Fibroblast of gingiva (primary cell): ENCODE data around the gene CALML5.

Experiments used
- DNase-seq: peaks from one replicate; pipeline ENCODE4 v3.0.0-alpha.2; 2011; ENCODE audit warnings: low read depth

Gene CALML5

GRCh38 chr10:5515948-5516761 lies 16.8 kb upstream of the CALML5 start:
- DNase-seq = no peak

- DNase-seq = no peak
Measured at GRCh38 chr10:5514226-5514850, 15.0 kb upstream of the CALML5 start.

GRCh38 chr10:5512881-5513612 lies 13.7 kb upstream of the CALML5 start:
- DNase-seq = no peak

- DNase-seq = no peak
Measured at GRCh38 chr10:5512331-5512730, 13.0 kb upstream of the CALML5 start.

GRCh38 chr10:5511885-5512280 lies 12.5 kb upstream of the CALML5 start:
- no peak for DNase-seq

- no peak for DNase-seq
Measured at GRCh38 chr10:5511231-5511884, 12.0 kb upstream of the CALML5 start.

- DNase-seq = no peak
Measured at GRCh38 chr10:5510281-5511072, 11.1 kb upstream of the CALML5 start.

GRCh38 chr10:5509691-5510090 lies 10.3 kb upstream of the CALML5 start:
- no peak for DNase-seq

- no peak for DNase-seq
Measured at GRCh38 chr10:5509236-5509635, 9.9 kb upstream of the CALML5 start.

- no peak for DNase-seq
Measured at GRCh38 chr10:5508786-5509185, 9.4 kb upstream of the CALML5 start.

GRCh38 chr10:5508161-5508604 lies 8.8 kb upstream of the CALML5 start:
- DNase-seq = no peak

GRCh38 chr10:5507649-5508131 lies 8.3 kb upstream of the CALML5 start:
- no peak for DNase-seq

GRCh38 chr10:5506751-5507648 lies 7.6 kb upstream of the CALML5 start:
- DNase-seq = no peak

GRCh38 chr10:5506246-5506645 lies 6.9 kb upstream of the CALML5 start:
- DNase-seq = no peak

GRCh38 chr10:5504146-5505072 lies 5.0 kb upstream of the CALML5 start:
- DNase-seq = no peak

GRCh38 chr10:5503477-5503835 lies 4.1 kb upstream of the CALML5 start:
- DNase-seq = no peak

GRCh38 chr10:5502571-5503476 lies 3.5 kb upstream of the CALML5 start:
- no peak for DNase-seq

GRCh38 chr10:5502061-5502521 lies 2.7 kb upstream of the CALML5 start:
- DNase-seq = no peak
